ENCODE results near the gene CDC42BPA.

CDC42BPA gene

DNA sequence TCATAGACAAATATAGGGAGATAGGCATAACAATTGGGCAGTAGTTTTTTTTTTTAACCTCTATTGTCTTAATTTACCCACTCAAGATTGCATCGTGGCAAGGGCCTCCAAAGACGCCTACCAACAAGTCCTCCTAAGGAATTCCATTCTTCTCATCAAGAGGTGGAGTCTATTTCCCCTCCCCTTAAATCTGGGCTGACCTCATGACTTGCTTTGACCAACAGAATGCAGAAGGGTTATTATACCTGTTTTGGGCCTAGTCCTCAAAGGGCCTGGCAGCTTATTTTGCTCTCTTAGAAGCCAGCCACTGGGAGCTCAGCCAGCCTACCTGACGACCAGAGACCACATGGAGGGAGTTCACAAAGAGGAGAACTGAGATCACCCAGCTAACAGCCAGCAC is 285.9 kb downstream of the CDC42BPA start:
- no peak for TF ChIP-seq CTCF (conservative IDR thresholded peaks at IDR 0.05; ENCODE audit: control insufficient read depth, insufficient read depth, low read depth, low read length)
- DNase-seq (ENCODE audit: low read depth), result no peak

GRCh38 chr1:227016990-227017389 is 301.3 kb downstream of the CDC42BPA start:
- H3K4me3 ChIP-seq (ENCODE audit: control insufficient read depth, low read depth, low read length), result no peak overlapping the region
- TF ChIP-seq CTCF (conservative IDR thresholded peaks at IDR 0.05; ENCODE audit: control insufficient read depth, insufficient read depth, low read depth, low read length), result no peak
- DNase-seq (ENCODE audit: low read depth), result no peak

More for the DNA sequence above, 285.9 kb downstream of the CDC42BPA start:
- H3K4me3 ChIP-seq (ENCODE audit: control insufficient read depth, low read depth, low read length), result no peak overlapping the region

DNA sequence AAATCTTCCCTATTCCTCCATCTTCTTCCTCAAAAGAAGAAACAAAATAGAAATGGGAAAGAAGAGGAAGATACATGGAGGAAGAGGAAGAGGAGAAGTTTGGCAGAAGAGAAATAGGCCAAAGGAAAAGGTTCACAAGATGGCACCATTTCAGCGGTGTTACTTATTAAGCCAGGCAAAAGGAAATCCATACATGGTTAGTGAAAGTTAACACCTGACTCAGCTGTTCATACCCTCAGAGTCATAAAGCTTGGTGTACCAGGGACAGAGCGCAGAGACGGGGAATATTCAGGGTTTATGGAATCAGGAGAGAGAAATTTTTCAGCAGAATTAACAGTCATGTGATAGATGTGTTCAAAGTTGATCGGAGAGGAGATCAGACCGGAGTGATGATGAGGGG is 307.6 kb downstream of the CDC42BPA start:
- H3K4me3 ChIP-seq (ENCODE audit: control insufficient read depth, low read depth, low read length), result no peak overlapping the region
- no peak for TF ChIP-seq CTCF (conservative IDR thresholded peaks at IDR 0.05; ENCODE audit: control insufficient read depth, insufficient read depth, low read depth, low read length)
- no peak for DNase-seq (ENCODE audit: low read depth)

GRCh38 chr1:227009937-227010336 is 308.4 kb downstream of the CDC42BPA start:
- TF ChIP-seq CTCF (conservative IDR thresholded peaks at IDR 0.05; ENCODE audit: control insufficient read depth, insufficient read depth, low read depth, low read length), result no peak
- H3K4me3 ChIP-seq (ENCODE audit: control insufficient read depth, low read depth, low read length), result no peak overlapping the region
- DNase-seq (ENCODE audit: low read depth), result no peak

GRCh38 chr1:227006226-227006796 is 312.0 kb downstream of the CDC42BPA start:
- no peak overlapping the region for H3K4me3 ChIP-seq (ENCODE audit: control insufficient read depth, low read depth, low read length)
- no peak for DNase-seq (ENCODE audit: low read depth)
- TF ChIP-seq CTCF (conservative IDR thresholded peaks at IDR 0.05; ENCODE audit: control insufficient read depth, insufficient read depth, low read depth, low read length), result no peak

DNA sequence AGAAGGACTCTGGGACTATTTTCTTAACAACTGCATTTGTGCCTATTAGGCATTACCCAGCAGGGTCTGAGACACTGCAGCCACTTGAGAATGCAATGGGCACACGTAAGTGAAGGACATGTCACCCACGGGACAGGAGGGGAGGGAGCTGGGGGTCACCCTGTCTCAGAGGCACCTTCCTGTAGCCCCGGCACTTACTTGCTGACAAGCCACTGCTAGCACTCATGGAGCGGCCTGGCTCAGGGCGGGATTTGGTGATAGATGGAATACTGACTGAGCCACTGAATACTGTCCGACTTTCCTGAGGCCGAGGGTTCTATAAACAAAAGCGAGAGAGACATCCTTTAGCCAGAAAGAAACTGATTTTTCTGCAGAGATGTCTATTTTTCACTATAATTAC is 313.5 kb downstream of the CDC42BPA start:
- no peak for DNase-seq (ENCODE audit: low read depth)
- H3K4me3 ChIP-seq (ENCODE audit: control insufficient read depth, low read depth, low read length), result no peak overlapping the region
- no peak for TF ChIP-seq CTCF (conservative IDR thresholded peaks at IDR 0.05; ENCODE audit: control insufficient read depth, insufficient read depth, low read depth, low read length)

GRCh38 chr1:227003165-227003564 is 315.1 kb downstream of the CDC42BPA start:
- no peak overlapping the region for H3K4me3 ChIP-seq (ENCODE audit: control insufficient read depth, low read depth, low read length)
- TF ChIP-seq CTCF (conservative IDR thresholded peaks at IDR 0.05; ENCODE audit: control insufficient read depth, insufficient read depth, low read depth, low read length), result no peak
- DNase-seq (ENCODE audit: low read depth), result no peak
